H1 (cell line): ENCODE data around the gene MST1R. TPM values are rescaled to one million over a fixed set of nuclear protein-coding genes. Genes with fewer than 3 reads are reported as not detected.

Experiments used
- CBX5 ChIP-seq: fragments of 300-800, 300-1000 bp; sonication (generic); IDR thresholded peaks from 2 replicates; pipeline ENCODE4 v1.7.1; 2016; ENCODE audit warnings: antibody characterized with exemption, low read length, low read depth
- CHD7 ChIP-seq: fragments of 300-600 bp; sonication (generic); IDR thresholded peaks from 2 replicates; pipeline ENCODE4 v1.7.1; 2012; ENCODE audit warnings: low read length, moderate library complexity, mild to moderate bottlenecking, inconsistent platforms; ENCODE audit not compliant: insufficient replicate concordance
- E2F6 ChIP-seq: IDR thresholded peaks from 2 replicates; pipeline ENCODE4 v1.6.1; 2012; ENCODE audit warnings: inconsistent platforms
- NANOG ChIP-seq: IDR thresholded peaks from 2 replicates; pipeline ENCODE4 v1.6.1; 2011; ENCODE audit warnings: low read length, low read depth, mild to moderate bottlenecking, inconsistent platforms; ENCODE audit not compliant: insufficient read depth, poor library complexity, severe bottlenecking
- RAD21 ChIP-seq, 2 experiments: IDR thresholded peaks in 1 of 2; conservative IDR thresholded peaks in 1 of 2; 2 replicates each; pipeline ENCODE4 v1.6.1; 2011; ENCODE audit warnings: low read depth in 2 of 2, low read length in 2 of 2, improper control_type of control experiment in 1 of 2, inconsistent platforms in 1 of 2, mild to moderate bottlenecking in 1 of 2, moderate library complexity in 1 of 2
- RNF2 ChIP-seq: fragments of 200-900, 300-1000 bp; sonication (generic); IDR thresholded peaks from 2 replicates; pipeline ENCODE4 v1.7.1; 2016; ENCODE audit warnings: borderline replicate concordance, low read depth, mild to moderate bottlenecking, antibody characterized with exemption, low read length; ENCODE audit not compliant: poor library complexity, severe bottlenecking; ENCODE audit errors: missing control alignments
- TBP ChIP-seq: IDR thresholded peaks from 2 replicates; pipeline ENCODE4 v1.6.1; 2011; ENCODE audit warnings: low read depth, low read length, improper control_type of control experiment
- YY1 ChIP-seq: IDR thresholded peaks from 2 replicates; pipeline ENCODE4 v1.6.1; 2011; ENCODE audit warnings: low read depth, mild to moderate bottlenecking, low read length
- polyA plus RNA-seq, 7 experiments: library from polyadenylated mRNA; depleted of rRNA in 3 of 7; stranded (reverse) in 5 of 7; unstranded in 2 of 7; fragments of >200 nt in 5 of 7; fragments of 200-250 nt in 2 of 7; gene quantifications; 1 replicate in 5 of 7; 2 replicates in 1 of 7; 4 replicates in 1 of 7; pipeline versions ENCODE4 v1.2.1 to v1.2.3, GENCODE V29; 2011 to 2013; ENCODE audit warnings: missing spikeins in 2 of 7, mixed read lengths in 2 of 7
- total RNA-seq: library from RNA; stranded (reverse); fragmentation: NEBNext Ultra II Directional; extraction: Animal tissue kit (Norgen Biotek cat#: 25700); gene quantifications from 2 replicates; pipeline ENCODE4 v1.2.1, GENCODE V29; 2021

Gene MST1R
- total and polyA plus RNA-seq, 2 of the 8 experiments (the other 6 are each of a cell fraction or from before 2014, with no cell fraction given), result 4.8 to 7.6 TPM

DNA sequence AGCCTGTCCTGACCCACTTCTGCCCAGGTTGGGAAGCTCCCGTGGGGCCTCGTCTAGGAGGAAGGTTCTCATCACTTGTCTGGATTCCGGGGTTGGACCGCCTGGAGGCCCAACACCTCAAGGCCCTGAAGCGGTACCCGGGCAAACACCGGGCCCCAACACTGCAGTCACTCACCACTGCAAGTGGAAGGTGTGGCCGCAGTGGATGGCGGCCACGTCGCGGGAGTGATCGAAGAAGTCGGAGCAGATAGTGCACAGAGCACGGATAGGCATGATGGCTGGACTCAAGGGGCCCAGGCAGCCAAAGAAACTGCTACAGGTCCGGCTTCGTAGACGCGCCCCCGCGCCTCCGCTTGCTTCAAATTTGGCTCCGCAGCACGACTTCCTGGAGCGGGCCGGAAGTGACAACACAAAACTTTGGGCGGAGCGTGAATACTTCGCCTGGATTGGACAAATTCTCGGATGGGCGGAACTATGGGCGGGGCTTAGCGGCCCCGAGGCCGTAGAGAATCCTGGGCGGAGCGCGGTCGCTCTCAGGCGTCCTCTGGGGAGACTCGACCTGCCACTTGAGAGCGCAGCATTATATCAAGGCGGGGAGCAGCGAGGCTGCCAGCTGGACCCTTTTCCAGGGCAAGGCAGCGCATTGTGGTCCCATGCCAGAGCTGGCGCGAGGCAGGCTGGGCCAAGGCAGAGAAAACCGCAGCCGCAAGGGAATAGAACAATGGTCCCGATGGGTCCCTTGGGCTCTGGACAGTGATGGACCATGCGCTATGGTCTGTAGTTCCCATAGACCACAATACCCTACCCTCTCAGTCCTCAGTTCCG lies 47.3 kb downstream of the MST1R start, which contains the start of gene TRAIP (continued):
- TF ChIP-seq CHD7, result no peak
- no peak for TF ChIP-seq YY1
- TF ChIP-seq E2F6, result peak; percentile 74
- no peak for TF ChIP-seq NANOG
- peak; percentile 7 to 10; a peak in 2 of 4 replicates for TF ChIP-seq RAD21 (IDR thresholded peaks at IDR 0.05 in 1 of 2, conservative IDR thresholded peaks at IDR 0.05 in 1 of 2; ENCODE audit: low read depth in 2 of 2, low read length in 2 of 2)
- TF ChIP-seq CBX5, result no peak
- TF ChIP-seq RNF2, result no peak
- peak; percentile 81 for TF ChIP-seq TBP
